HCT116 (cell line): ENCODE data around the gene PRKAB2. TPM values are rescaled to one million over a fixed set of nuclear protein-coding genes. Genes with fewer than 3 reads are reported as not detected.

ENCODE experiments used
- ATAC-seq: fragments of 200-7000 bp; cut with Tn5 transposase; 2 replicates; pipeline ENCODE4 v1.9.1; 2020; ENCODE audit warnings: mild to moderate bottlenecking, moderate library complexity
- BruUV-seq: library from RNA; stranded (reverse); fragments of 400-500 nt; replicated peaks from 2 replicates; lab custom pipeline; 2021; lab: Mats Ljungman, UMichigan
- CTCF ChIA-PET: fragments of 300-600 bp; sonication (Branson Sonifier 250); formaldehyde crosslinking; loops from one replicate; lab custom pipeline; 2021; ENCODE audit warnings: antibody characterized with exemption; lab: Charles Lee
- POLR2A ChIA-PET: fragments of 300-600, 350-600 bp; sonication (Branson Sonifier 250); formaldehyde crosslinking; loops from one replicate; lab custom pipeline; 2021; ENCODE audit warnings: antibody characterized with exemption; lab: Charles Lee
- RAD21 ChIA-PET, 2 experiments: fragments of 300-600 bp; sonication (Branson Sonifier 250); formaldehyde crosslinking; loops; one replicate each; lab custom pipeline; 2023; ENCODE audit warnings: low total read pairs in 2 of 2; ENCODE audit not compliant: uncharacterized antibody in 2 of 2, unreplicated experiment in 2 of 2, low non-redundant PET in 1 of 2; lab: Charles Lee
- DNase-seq: peaks from one replicate; pipeline ENCODE4 v3.0.0-alpha.2; 2010; ENCODE audit warnings: low read depth, low spot score
- H2AFZ ChIP-seq: fragments of 200-600 bp; shearing (Covaris generic), sonication (generic); 2 replicates; pipeline ENCODE4 v1.6.1; 2017; ENCODE audit warnings: low read depth, mixed run types, mixed read lengths, antibody characterized with exemption, low read length; ENCODE audit not compliant: poor library complexity, severe bottlenecking
- H3K27ac ChIP-seq: 2 replicates; pipeline ENCODE4 v1.5.1; 2012; ENCODE audit warnings: low read depth, low read length
- H3K27me3 ChIP-seq: fragments of 200-600 bp; sonication (generic); 2 replicates; pipeline ENCODE4 v1.6.1; 2016; ENCODE audit warnings: mixed run types, low read length, mixed read lengths; ENCODE audit not compliant: insufficient read depth
- H3K36me3 ChIP-seq, 2 experiments: fragments of 200-500 bp in 1 of 2; fragments of 200-600 bp in 1 of 2; sonication (Bioruptor generic) in 1 of 2; sonication (generic) in 1 of 2; 2 replicates each; pipeline versions ENCODE4 v1.5.1 to v1.6.1; 2014 to 2016; ENCODE audit warnings: low read length in 2 of 2, inconsistent platforms in 1 of 2, mixed read lengths in 1 of 2, mixed run types in 1 of 2; ENCODE audit not compliant: insufficient read depth in 2 of 2, control insufficient read depth in 1 of 2
- H3K4me1 ChIP-seq, 2 experiments: fragments of 200-600 bp in 1 of 2; sonication (generic) in 1 of 2; 2 replicates each; pipeline versions ENCODE4 v1.5.1 to v1.6.1; 2012 to 2017; ENCODE audit warnings: low read length in 2 of 2, inconsistent platforms in 1 of 2, mild to moderate bottlenecking in 1 of 2, mixed read lengths in 1 of 2, mixed run types in 1 of 2, moderate library complexity in 1 of 2; ENCODE audit not compliant: insufficient read depth in 2 of 2, control insufficient read depth in 1 of 2
- H3K4me2 ChIP-seq: fragments of 200-600 bp; sonication (generic); 2 replicates; pipeline ENCODE4 v1.6.1; 2017; ENCODE audit warnings: mixed run types, low read length, mixed read lengths
- H3K4me3 ChIP-seq, 2 experiments: fragments of 200-600 bp in 1 of 2; sonication (generic) in 1 of 2; replicated peaks in 1 of 2; 2 replicates each; pipeline ENCODE4 v1.5.1; 2011 to 2016; ENCODE audit warnings: low read length in 2 of 2, control low read depth in 1 of 2, low read depth in 1 of 2, mild to moderate bottlenecking in 1 of 2, mixed read lengths in 1 of 2, mixed run types in 1 of 2
- H3K79me2 ChIP-seq: fragments of 200-600 bp; sonication (generic); 2 replicates; pipeline ENCODE4 v1.6.1; 2017; ENCODE audit warnings: mild to moderate bottlenecking, mixed run types, low read length, moderate library complexity, mixed read lengths; ENCODE audit not compliant: insufficient read depth
- H3K9ac ChIP-seq: fragments of 200-600 bp; sonication (generic); 2 replicates; pipeline ENCODE4 v1.6.1; 2016; ENCODE audit warnings: low read length, mixed read lengths
- H3K9me2 ChIP-seq: fragments of 200-600 bp; sonication (generic), shearing (Covaris generic); 2 replicates; pipeline ENCODE4 v1.6.1; 2017; ENCODE audit warnings: mixed run types, mild to moderate bottlenecking, moderate library complexity; ENCODE audit not compliant: insufficient read depth
- H3K9me3 ChIP-seq, 2 experiments: fragments of 200-500 bp in 1 of 2; fragments of 200-600 bp in 1 of 2; sonication (Bioruptor generic) in 1 of 2; sonication (generic) in 1 of 2; 2 replicates each; pipeline ENCODE4 v1.6.1; 2014 to 2017; ENCODE audit warnings: low read length in 2 of 2, mixed read lengths in 2 of 2, inconsistent platforms in 1 of 2, low read depth in 1 of 2, mild to moderate bottlenecking in 1 of 2, mixed run types in 1 of 2, moderate library complexity in 1 of 2; ENCODE audit not compliant: control insufficient read depth in 1 of 2, insufficient read depth in 1 of 2
- H4K20me1 ChIP-seq: fragments of 200-600 bp; sonication (generic), shearing (Covaris generic); 2 replicates; pipeline ENCODE4 v1.6.1; 2017; ENCODE audit warnings: mixed run types, mild to moderate bottlenecking, moderate library complexity; ENCODE audit not compliant: insufficient read depth
- ATF3 ChIP-seq: IDR thresholded peaks from 2 replicates; pipeline ENCODE4 v1.6.1; 2012
- CBX3 ChIP-seq: IDR thresholded peaks from 2 replicates; pipeline ENCODE4 v1.6.1; 2012; ENCODE audit warnings: low read depth
- CEBPB ChIP-seq: IDR thresholded peaks from 2 replicates; pipeline ENCODE4 v1.6.1; 2012; ENCODE audit warnings: low read depth
- ELF1 ChIP-seq: IDR thresholded peaks from 2 replicates; pipeline ENCODE4 v1.6.1; 2012; ENCODE audit warnings: low read depth, borderline replicate concordance
- EZH2 ChIP-seq: fragments of 200-600 bp; sonication (generic); IDR thresholded peaks from 2 replicates; pipeline ENCODE4 v1.6.1; 2017; ENCODE audit warnings: antibody characterized with exemption, mixed run types
- FOSL1 ChIP-seq: IDR thresholded peaks from 2 replicates; pipeline ENCODE4 v1.6.1; 2012; ENCODE audit warnings: low read depth
- JUND ChIP-seq: IDR thresholded peaks from 2 replicates; pipeline ENCODE4 v1.6.1; 2012
- POLR2A ChIP-seq: IDR thresholded peaks from 2 replicates; pipeline ENCODE4 v1.7.0; 2011; ENCODE audit warnings: borderline replicate concordance; ENCODE audit not compliant: insufficient read depth, insufficient read length; ENCODE audit errors: extremely low read depth
- POLR2AphosphoS5 ChIP-seq: IDR thresholded peaks from 2 replicates; pipeline ENCODE4 v1.6.1; 2011; ENCODE audit warnings: mild to moderate bottlenecking, low read depth, low read length, moderate library complexity
- RAD21 ChIP-seq: IDR thresholded peaks from 2 replicates; pipeline ENCODE4 v1.6.1; 2012; ENCODE audit warnings: low read depth, mild to moderate bottlenecking
- SIN3A ChIP-seq: IDR thresholded peaks from 2 replicates; pipeline ENCODE4 v1.6.1; 2012; ENCODE audit warnings: low read depth
- SP1 ChIP-seq: IDR thresholded peaks from 2 replicates; pipeline ENCODE4 v1.6.1; 2012; ENCODE audit warnings: low read depth
- TCF7L2 ChIP-seq: IDR thresholded peaks from 2 replicates; pipeline ENCODE4 v1.7.0; 2011; ENCODE audit warnings: borderline replicate concordance, inconsistent platforms; ENCODE audit not compliant: insufficient read depth, insufficient read length; ENCODE audit errors: extremely low read depth
- YY1 ChIP-seq: IDR thresholded peaks from 2 replicates; pipeline ENCODE4 v1.6.1; 2011; ENCODE audit warnings: low read length, low read depth, moderate library complexity, mild to moderate bottlenecking; ENCODE audit not compliant: insufficient replicate concordance; ENCODE audit errors: extremely low read depth
- ZNF274 ChIP-seq: fragments of 200-500 bp; sonication (Bioruptor generic); IDR thresholded peaks from 2 replicates; pipeline ENCODE4 v1.6.1; 2014; ENCODE audit warnings: mild to moderate bottlenecking, low read depth, low read length, inconsistent platforms
- intact Hi-C: fragments of 100-400 bp; cut with micrococcal nuclease; formaldehyde crosslinking; loops from 2 replicates; pipeline ENCODE4 v1.10.0; 2022
- total RNA-seq: library from RNA; stranded (reverse); gene quantifications from one replicate; pipeline ENCODE4 v1.2.1, GENCODE V29; 2021; ENCODE audit not compliant: unreplicated experiment
- TF ChIP-seq, protein P1 (sequence below): IDR thresholded peaks from 2 replicates; pipeline ENCODE4 v1.6.1; 2011; ENCODE audit warnings: mild to moderate bottlenecking, low read length, moderate library complexity; ENCODE audit not compliant: insufficient replicate concordance; ENCODE audit errors: extremely low read depth
- TF ChIP-seq, protein P2 (sequence below), 3 experiments: fragments of 200-600 bp in 1 of 3; sonication (generic) in 1 of 3; IDR thresholded peaks in 2 of 3; conservative IDR thresholded peaks in 1 of 3; 2 replicates each; pipeline ENCODE4 v1.5.1; 2012 to 2017; ENCODE audit warnings: low read depth in 2 of 3, low read length in 2 of 3, antibody characterized with exemption in 1 of 3, borderline replicate concordance in 1 of 3, control low read depth in 1 of 3, mild to moderate bottlenecking in 1 of 3, mixed read lengths in 1 of 3, mixed run types in 1 of 3, moderate library complexity in 1 of 3; ENCODE audit not compliant: insufficient read depth in 1 of 3
- TF ChIP-seq, protein P3 (sequence below): IDR thresholded peaks from 2 replicates; pipeline ENCODE4 v1.6.1; 2012; ENCODE audit warnings: low read depth
- TF ChIP-seq, protein P4 (sequence below): IDR thresholded peaks from 2 replicates; pipeline ENCODE4 v1.6.1; 2012

The PRKAB2 gene
- total RNA-seq, 1 experiment from 2014 or later: 10.9 TPM

- ChIA-PET POLR2A (no interaction called here), RAD21 (no interaction called here), CTCF (no interaction called here)
- H3K9me3 ChIP-seq: no peaks in the 10 kb centered on the region
- no peak overlapping the region for H3K4me2 ChIP-seq
- ATAC-seq (no peak), DNase-seq (no peak)
- H3K27ac ChIP-seq: no peak overlapping the region
- no peaks in the 10 kb centered on the region for H3K27me3 ChIP-seq
- no peak overlapping the region for H2AFZ ChIP-seq
- H4K20me1 ChIP-seq: no peaks in the 10 kb centered on the region
- peaks cover 13 to 17% of the 10 kb centered on the region in 2 experiments for H3K36me3 ChIP-seq
- BruUV-seq: no TSS peak
- no peaks in the 10 kb centered on the region for H3K9me2 ChIP-seq
- peaks cover 0 to 4% of the 10 kb centered on the region in 2 experiments; a peak in 3 of 4 replicates for H3K4me1 ChIP-seq
- H3K9ac ChIP-seq: no peak overlapping the region
- intact Hi-C loops: no loop called here
- H3K79me2 ChIP-seq: no peaks in the 10 kb centered on the region
- H3K4me3 ChIP-seq: no peak overlapping the region
- TF ChIP-seq, protein P1, sequence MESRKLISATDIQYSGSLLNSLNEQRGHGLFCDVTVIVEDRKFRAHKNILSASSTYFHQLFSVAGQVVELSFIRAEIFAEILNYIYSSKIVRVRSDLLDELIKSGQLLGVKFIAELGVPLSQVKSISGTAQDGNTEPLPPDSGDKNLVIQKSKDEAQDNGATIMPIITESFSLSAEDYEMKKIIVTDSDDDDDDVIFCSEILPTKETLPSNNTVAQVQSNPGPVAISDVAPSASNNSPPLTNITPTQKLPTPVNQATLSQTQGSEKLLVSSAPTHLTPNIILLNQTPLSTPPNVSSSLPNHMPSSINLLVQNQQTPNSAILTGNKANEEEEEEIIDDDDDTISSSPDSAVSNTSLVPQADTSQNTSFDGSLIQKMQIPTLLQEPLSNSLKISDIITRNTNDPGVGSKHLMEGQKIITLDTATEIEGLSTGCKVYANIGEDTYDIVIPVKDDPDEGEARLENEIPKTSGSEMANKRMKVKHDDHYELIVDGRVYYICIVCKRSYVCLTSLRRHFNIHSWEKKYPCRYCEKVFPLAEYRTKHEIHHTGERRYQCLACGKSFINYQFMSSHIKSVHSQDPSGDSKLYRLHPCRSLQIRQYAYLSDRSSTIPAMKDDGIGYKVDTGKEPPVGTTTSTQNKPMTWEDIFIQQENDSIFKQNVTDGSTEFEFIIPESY: no peak
- TF ChIP-seq ZNF274: no peak
- no peak for TF ChIP-seq POLR2AphosphoS5
- TF ChIP-seq FOSL1: no peak
- no peak for TF ChIP-seq YY1
- no peak for TF ChIP-seq CBX3
- no peak for TF ChIP-seq ATF3
- TF ChIP-seq, protein P2, sequence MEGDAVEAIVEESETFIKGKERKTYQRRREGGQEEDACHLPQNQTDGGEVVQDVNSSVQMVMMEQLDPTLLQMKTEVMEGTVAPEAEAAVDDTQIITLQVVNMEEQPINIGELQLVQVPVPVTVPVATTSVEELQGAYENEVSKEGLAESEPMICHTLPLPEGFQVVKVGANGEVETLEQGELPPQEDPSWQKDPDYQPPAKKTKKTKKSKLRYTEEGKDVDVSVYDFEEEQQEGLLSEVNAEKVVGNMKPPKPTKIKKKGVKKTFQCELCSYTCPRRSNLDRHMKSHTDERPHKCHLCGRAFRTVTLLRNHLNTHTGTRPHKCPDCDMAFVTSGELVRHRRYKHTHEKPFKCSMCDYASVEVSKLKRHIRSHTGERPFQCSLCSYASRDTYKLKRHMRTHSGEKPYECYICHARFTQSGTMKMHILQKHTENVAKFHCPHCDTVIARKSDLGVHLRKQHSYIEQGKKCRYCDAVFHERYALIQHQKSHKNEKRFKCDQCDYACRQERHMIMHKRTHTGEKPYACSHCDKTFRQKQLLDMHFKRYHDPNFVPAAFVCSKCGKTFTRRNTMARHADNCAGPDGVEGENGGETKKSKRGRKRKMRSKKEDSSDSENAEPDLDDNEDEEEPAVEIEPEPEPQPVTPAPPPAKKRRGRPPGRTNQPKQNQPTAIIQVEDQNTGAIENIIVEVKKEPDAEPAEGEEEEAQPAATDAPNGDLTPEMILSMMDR (IDR thresholded peaks at IDR 0.05 in 2 of 3, conservative IDR thresholded peaks at IDR 0.05 in 1 of 3; ENCODE audit: borderline replicate concordance in 1 of 3, insufficient read depth in 1 of 3, low read depth in 2 of 3, low read length in 2 of 3): no peak
- no peak for TF ChIP-seq EZH2
- no peak for TF ChIP-seq ELF1
- TF ChIP-seq JUND: no peak
- no peak for TF ChIP-seq SIN3A
- no peak for TF ChIP-seq CEBPB
- TF ChIP-seq, protein P3, sequence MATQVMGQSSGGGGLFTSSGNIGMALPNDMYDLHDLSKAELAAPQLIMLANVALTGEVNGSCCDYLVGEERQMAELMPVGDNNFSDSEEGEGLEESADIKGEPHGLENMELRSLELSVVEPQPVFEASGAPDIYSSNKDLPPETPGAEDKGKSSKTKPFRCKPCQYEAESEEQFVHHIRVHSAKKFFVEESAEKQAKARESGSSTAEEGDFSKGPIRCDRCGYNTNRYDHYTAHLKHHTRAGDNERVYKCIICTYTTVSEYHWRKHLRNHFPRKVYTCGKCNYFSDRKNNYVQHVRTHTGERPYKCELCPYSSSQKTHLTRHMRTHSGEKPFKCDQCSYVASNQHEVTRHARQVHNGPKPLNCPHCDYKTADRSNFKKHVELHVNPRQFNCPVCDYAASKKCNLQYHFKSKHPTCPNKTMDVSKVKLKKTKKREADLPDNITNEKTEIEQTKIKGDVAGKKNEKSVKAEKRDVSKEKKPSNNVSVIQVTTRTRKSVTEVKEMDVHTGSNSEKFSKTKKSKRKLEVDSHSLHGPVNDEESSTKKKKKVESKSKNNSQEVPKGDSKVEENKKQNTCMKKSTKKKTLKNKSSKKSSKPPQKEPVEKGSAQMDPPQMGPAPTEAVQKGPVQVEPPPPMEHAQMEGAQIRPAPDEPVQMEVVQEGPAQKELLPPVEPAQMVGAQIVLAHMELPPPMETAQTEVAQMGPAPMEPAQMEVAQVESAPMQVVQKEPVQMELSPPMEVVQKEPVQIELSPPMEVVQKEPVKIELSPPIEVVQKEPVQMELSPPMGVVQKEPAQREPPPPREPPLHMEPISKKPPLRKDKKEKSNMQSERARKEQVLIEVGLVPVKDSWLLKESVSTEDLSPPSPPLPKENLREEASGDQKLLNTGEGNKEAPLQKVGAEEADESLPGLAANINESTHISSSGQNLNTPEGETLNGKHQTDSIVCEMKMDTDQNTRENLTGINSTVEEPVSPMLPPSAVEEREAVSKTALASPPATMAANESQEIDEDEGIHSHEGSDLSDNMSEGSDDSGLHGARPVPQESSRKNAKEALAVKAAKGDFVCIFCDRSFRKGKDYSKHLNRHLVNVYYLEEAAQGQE: no peak
- no peak for TF ChIP-seq SP1
- no peak for TF ChIP-seq RAD21
- no peak for TF ChIP-seq TCF7L2
- TF ChIP-seq, protein P4, sequence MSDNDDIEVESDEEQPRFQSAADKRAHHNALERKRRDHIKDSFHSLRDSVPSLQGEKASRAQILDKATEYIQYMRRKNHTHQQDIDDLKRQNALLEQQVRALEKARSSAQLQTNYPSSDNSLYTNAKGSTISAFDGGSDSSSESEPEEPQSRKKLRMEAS: no peak
- no peak for TF ChIP-seq POLR2A
These were observed 15.6 kb downstream of the PRKAB2 start for GRCh38 chr1:147156642-147157041.
